Heart left ventricle (tissue), 16 donors: ENCODE data around the gene FKBP8. TPM values are rescaled to one million over a fixed set of nuclear protein-coding genes. Genes with fewer than 3 reads are reported as not detected.

Experiments used
- ATAC-seq, 4 donors: fragments of 200-7000 bp; cut with Tn5 transposase; one replicate each; pipeline ENCODE4 v1.9.1; 2020 to 2022; ENCODE audit warnings: moderate library complexity in 4 of 4, mild to moderate bottlenecking in 3 of 4, moderate number of reproducible peaks in 1 of 4
- DNase-seq, 5 donors: peaks; one replicate each; pipeline ENCODE4 v3.0.0-alpha.2; 2020
- H3K27ac ChIP-seq, 12 donors: fragments of 200-600 bp; sonication (generic) in 4 of 12; one replicate each; pipeline versions ENCODE4 v1.5.0 to v1.8.0; 2016 to 2022; ENCODE audit warnings: mild to moderate bottlenecking in 2 of 12
- H3K27me3 ChIP-seq, 9 donors: fragments of 200-600 bp; sonication (generic) in 2 of 9; one replicate each; pipeline versions ENCODE4 v1.5.1 to v1.8.0; 2016 to 2022; ENCODE audit warnings: mild to moderate bottlenecking in 3 of 9
- H3K36me3 ChIP-seq, 9 donors: fragments of 200-600 bp; sonication (generic) in 2 of 9; one replicate each; pipeline versions ENCODE4 v1.5.0 to v1.8.0; 2018 to 2022; ENCODE audit warnings: mild to moderate bottlenecking in 2 of 9
- H3K4me1 ChIP-seq, 12 donors: fragments of 200-600 bp; sonication (generic) in 4 of 12; one replicate each; pipeline versions ENCODE4 v1.5.0 to v1.8.0; 2016 to 2022; ENCODE audit warnings: mild to moderate bottlenecking in 3 of 12
- H3K4me3 ChIP-seq, 12 donors: fragments of 200-600 bp; sonication (generic) in 4 of 12; one replicate each; pipeline versions ENCODE4 v1.5.0 to v1.8.0; 2017 to 2022; ENCODE audit warnings: mild to moderate bottlenecking in 9 of 12, moderate library complexity in 4 of 12
- H3K9me3 ChIP-seq, 12 donors: fragments of 200-600 bp; sonication (generic) in 4 of 12; one replicate each; pipeline versions ENCODE4 v1.5.0 to v1.8.0; 2016 to 2022; ENCODE audit warnings: mild to moderate bottlenecking in 1 of 12
- POLR2A ChIP-seq, 2 donors: fragments of 450-650 bp; IDR thresholded peaks; one replicate each; pipeline ENCODE4 v1.6.1; 2017; ENCODE audit warnings: antibody characterized with exemption in 2 of 2, mild to moderate bottlenecking in 2 of 2, moderate library complexity in 2 of 2
- whole genome bisulfite sequencing, 4 donors: extraction: QIAGEN DNeasy Blood & Tissue Kit in 2 of 4; methylation state at CpG; one replicate each; pipeline versions ENCODE4 v1.1.5 to v1.1.7; 2013 to 2018; 5-methylcytosine and 5-hydroxymethylcytosine counted together
- intact Hi-C, 10 donors: fragments of 100-400 bp; cut with DNase I; formaldehyde crosslinking; loops; one replicate each; pipeline versions ENCODE4 v1.11.1 to v1.14.2; 2022
- polyA plus RNA-seq, 2 donors: library from polyadenylated mRNA; stranded (reverse); fragments of 200-250 nt; gene quantifications; one replicate each; pipeline ENCODE4 v1.2.3, GENCODE V29; 2013
- total RNA-seq, 9 donors: library from RNA; depleted of rRNA in 2 of 9; stranded (reverse); fragments of >200 nt in 2 of 9; fragmentation: NEBNext Ultra II Directional in 3 of 9; extraction: Animal tissue kit (Norgen Biotek cat#: 25700) in 3 of 9; gene quantifications; one replicate each; pipeline versions ENCODE4 v1.1.0 to v1.2.4, GENCODE V29; 2016 to 2023
- TF ChIP-seq, protein P1 (sequence below), 12 donors: fragments of 200-600 bp; sonication (generic) in 4 of 12; IDR thresholded peaks; one replicate each; pipeline versions ENCODE4 v1.5.0 to v1.8.0; 2018 to 2022; ENCODE audit warnings: antibody characterized with exemption in 12 of 12, mild to moderate bottlenecking in 5 of 12
- donor health status: ischemic (EF 13 %, LVEDD 7.1; RV severe dilation, severe dysfunction).
- donor health status: healthy with polysubstance abuse.
- donor health status: DM: no; HTN: yes; CAD: no.
- donor health status: DM: no; HTN: no; CAD: no.
- donor health status: ischemic (EF 25% LVEDD 6.9; RV normal size, moderate dysfunction).
- donor health status: ischemic (EF 25% LVEDD 5.7; RV mildly dilated, moderate dysfunction).
- donor health status: healthy.
- donor health status: DM: yes; HTN: yes; CAD: no.
- donor health status: ischemic (EF 35%, LVEDD 5.7; RV mildly dilated, moderate dysfunction).
- donor health status: nonischemic (EF 11% LVEDD 7.7; RV severe dilation, severe dysfunction).
- donor health status: DM: yes; HTN: yes; CAD: no.
- donor health status: PGD.
- donor health status: ischemic (EF 29% LVEDD 5.4; RV normal size, mild dysfunction).
- donor health status: nonischemic (EF 23%, LVEDD 6.1; RV moderate dilation, normal function).

Gene FKBP8
- total and polyA plus RNA-seq, 11 donors, result 136 to 353 (median 157) TPM

DNA sequence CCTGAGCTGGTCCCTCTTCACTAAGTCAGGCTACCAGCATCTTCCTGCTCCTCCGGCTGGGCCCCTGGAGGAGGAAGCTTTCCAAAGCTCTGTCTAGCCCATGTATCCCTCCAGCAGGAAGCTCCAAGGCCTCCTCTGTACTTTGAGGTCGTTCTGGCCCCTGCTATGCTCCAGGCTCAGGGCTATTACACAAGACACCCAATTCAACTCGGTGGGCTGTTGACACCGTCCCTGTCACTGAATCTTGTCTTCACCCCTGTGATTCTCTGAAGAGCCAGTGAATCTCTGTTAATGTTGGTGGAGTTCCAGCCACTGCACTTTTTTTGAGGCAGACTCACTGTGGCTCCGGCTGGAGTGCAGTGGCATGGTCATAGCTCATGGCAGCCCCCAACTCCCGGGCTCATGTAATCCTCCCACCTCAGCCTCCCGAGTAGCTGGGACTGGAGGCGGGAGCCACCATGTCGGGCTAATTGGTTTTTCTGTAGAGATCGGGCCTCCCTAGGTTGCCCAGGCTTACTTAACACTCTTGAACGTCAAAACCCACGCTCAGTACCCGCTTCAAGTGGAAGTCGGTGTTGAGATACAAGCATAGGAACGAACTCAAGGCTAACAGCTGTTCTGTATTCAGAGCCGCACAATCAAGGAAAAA is 44.7 kb upstream of the FKBP8 start:
- no peak for ATAC-seq
- Histone ChIP-seq H3K9me3 (no peaks in the 10 kb centered on the region), H3K27me3 (no peaks in the 10 kb centered on the region), H3K36me3 (peaks cover 0 to 15% (median 11%) of the 10 kb centered on the region in 9 donors), H3K4me1 (peaks cover 0 to 43% (median 17%) of the 10 kb centered on the region in 12 donors), H3K4me3 (peak overlapping the region; percentile 66 to 98 (median 90)), H3K27ac (peak overlapping the region; percentile 75 to 97 (median 92))
- no peak for DNase-seq
- TF ChIP-seq, protein P1, sequence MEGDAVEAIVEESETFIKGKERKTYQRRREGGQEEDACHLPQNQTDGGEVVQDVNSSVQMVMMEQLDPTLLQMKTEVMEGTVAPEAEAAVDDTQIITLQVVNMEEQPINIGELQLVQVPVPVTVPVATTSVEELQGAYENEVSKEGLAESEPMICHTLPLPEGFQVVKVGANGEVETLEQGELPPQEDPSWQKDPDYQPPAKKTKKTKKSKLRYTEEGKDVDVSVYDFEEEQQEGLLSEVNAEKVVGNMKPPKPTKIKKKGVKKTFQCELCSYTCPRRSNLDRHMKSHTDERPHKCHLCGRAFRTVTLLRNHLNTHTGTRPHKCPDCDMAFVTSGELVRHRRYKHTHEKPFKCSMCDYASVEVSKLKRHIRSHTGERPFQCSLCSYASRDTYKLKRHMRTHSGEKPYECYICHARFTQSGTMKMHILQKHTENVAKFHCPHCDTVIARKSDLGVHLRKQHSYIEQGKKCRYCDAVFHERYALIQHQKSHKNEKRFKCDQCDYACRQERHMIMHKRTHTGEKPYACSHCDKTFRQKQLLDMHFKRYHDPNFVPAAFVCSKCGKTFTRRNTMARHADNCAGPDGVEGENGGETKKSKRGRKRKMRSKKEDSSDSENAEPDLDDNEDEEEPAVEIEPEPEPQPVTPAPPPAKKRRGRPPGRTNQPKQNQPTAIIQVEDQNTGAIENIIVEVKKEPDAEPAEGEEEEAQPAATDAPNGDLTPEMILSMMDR (IDR thresholded peaks at IDR 0.05), result no peak
- TF ChIP-seq POLR2A (IDR thresholded peaks at IDR 0.05), result no peak
- 29 to 47% (median 35%) methylated on average over 8 to 16 of the region's 16 CpGs for WGBS, 4 donors
- intact Hi-C loops, result loop anchor here in 6 of 10 donors (5.0 to 10.0 kb wide), 5 partner anchors 116 to 259 kb away; no protein-coding TSS in a partner anchor

DNA sequence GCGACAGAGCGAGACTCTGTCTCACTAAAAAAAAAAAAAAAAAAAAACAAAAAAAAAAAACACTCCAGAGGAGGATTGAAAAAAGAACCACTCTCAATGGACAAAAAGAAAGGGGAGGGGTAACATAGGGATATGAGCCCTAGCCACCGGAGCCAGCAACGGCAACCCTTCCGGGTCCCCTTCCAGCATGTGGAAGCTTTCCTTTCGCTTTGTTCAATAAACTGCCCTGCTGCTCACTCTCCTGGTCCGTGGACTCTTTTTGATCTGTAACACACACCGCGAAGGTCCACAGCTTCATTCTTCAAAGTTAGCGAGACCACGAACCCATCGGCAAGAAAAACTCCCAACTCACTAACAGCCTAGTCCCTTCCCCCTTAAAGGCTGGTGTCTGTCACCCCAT is 44.2 kb upstream of the FKBP8 start:
- H3K27ac ChIP-seq, result peak overlapping the region in 4 of 12 donors; percentile 90 to 97 (median 92)
- intact Hi-C loops, result loop anchor here in 6 of 10 donors (5.0 to 10.0 kb wide), 5 partner anchors 115 to 260 kb away; no protein-coding TSS in a partner anchor
- TF ChIP-seq, protein P1 (IDR thresholded peaks at IDR 0.05), result no peak
- TF ChIP-seq POLR2A (IDR thresholded peaks at IDR 0.05), result no peak
- DNase-seq (no peak), ATAC-seq (no peak)
- WGBS, 4 donors, result 92 to 96% (median 94%) methylated on average over 12 of the region's 12 CpGs
- H3K36me3 ChIP-seq, result peaks cover 0 to 15% (median 11%) of the 10 kb centered on the region in 9 donors
- H3K9me3 ChIP-seq, result no peaks in the 10 kb centered on the region
- no peaks in the 10 kb centered on the region for H3K27me3 ChIP-seq
- peaks cover 0 to 43% (median 17%) of the 10 kb centered on the region in 12 donors for H3K4me1 ChIP-seq
- no peak overlapping the region for H3K4me3 ChIP-seq

DNA sequence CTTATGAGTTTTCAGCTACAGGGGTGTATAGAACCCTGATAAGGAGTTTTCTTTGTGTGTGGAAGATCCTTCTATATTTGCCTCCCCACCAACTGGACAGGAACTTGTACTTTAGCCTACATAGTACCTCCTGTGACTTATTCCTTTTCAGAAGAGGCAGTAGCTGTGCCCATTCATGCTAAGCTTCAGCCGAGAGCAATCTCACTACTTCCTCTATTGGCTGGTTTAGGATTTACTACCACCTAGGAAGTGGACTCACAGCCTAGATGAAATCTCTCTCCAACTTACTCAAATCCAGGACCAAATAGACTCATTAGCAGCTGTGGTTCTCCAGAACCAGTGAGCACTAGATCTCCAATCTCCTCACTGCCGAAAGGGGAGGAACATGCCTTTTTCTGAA is 42.9 kb upstream of the FKBP8 start:
- ATAC-seq (no peak), DNase-seq (no peak)
- H3K27me3 ChIP-seq, result no peaks in the 10 kb centered on the region
- peak overlapping the region in 1 of 12 donors; percentile 60 for H3K27ac ChIP-seq
- peaks cover 0 to 43% (median 17%) of the 10 kb centered on the region in 12 donors for H3K4me1 ChIP-seq
- intact Hi-C loops, result loop anchor here in 6 of 10 donors (5.0 to 10.0 kb wide), 5 partner anchors 114 to 261 kb away; no protein-coding TSS in a partner anchor
- no peaks in the 10 kb centered on the region for H3K9me3 ChIP-seq
- TF ChIP-seq, protein P1 (IDR thresholded peaks at IDR 0.05), result no peak
- no peak for TF ChIP-seq POLR2A (IDR thresholded peaks at IDR 0.05)
- no peak overlapping the region for H3K4me3 ChIP-seq
- 67 to 72% (median 68%) methylated on average over 2 of the region's 2 CpGs for WGBS, 4 donors
- peaks cover 0 to 10% (median 9%) of the 10 kb centered on the region in 9 donors for H3K36me3 ChIP-seq

DNA sequence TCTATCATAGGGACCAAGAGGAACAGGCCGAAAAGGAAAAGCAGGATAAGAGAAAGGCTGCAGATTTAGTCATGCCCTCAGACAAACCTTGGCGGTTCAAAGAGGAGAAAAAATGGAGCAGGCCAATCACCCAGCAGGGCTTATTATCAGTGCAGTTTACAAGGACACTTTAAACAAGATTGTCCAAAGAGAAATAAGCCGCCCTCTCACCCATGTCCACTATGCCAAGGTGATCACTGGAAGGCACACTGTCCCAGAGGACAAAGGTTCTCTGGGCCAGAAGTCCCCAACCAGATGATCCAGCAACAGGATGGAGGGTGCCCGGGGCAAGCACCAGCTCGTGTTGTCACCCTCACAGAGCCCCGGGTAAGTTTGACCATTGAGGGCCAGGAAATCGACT is 36.9 kb upstream of the FKBP8 start:
- Histone ChIP-seq H3K9me3 (no peaks in the 10 kb centered on the region), H3K4me3 (no peak overlapping the region), H3K27ac (no peak overlapping the region), H3K27me3 (no peaks in the 10 kb centered on the region), H3K4me1 (peaks cover 0 to 2% (median 0%) of the 10 kb centered on the region in 12 donors), H3K36me3 (peaks cover 0 to 29% (median 24%) of the 10 kb centered on the region in 9 donors)
- intact Hi-C loops, result loop anchor here in 2 of 10 donors (10.0 kb wide), 1 partner anchor 126 kb away; no protein-coding TSS in a partner anchor
- TF ChIP-seq, protein P1 (IDR thresholded peaks at IDR 0.05), result no peak
- TF ChIP-seq POLR2A (IDR thresholded peaks at IDR 0.05), result no peak
- ATAC-seq (no peak), DNase-seq (no peak)
- WGBS, 4 donors, result 65 to 76% (median 69%) methylated on average over 7 of the region's 7 CpGs
